GM18867 (cell line): ENCODE results near the gene NRG2.

Experiments used
- ATAC-seq: cut with Tn5 transposase; IDR thresholded peaks from one replicate; pipeline ENCODE4 v1.9.1; 2021; ENCODE audit warnings: mild to moderate bottlenecking, moderate library complexity; ENCODE audit not compliant: unreplicated experiment

Gene NRG2

GRCh38 chr5:139910901-139911300 is 132.2 kb downstream of the NRG2 start:
- ATAC-seq, result no peak

DNA sequence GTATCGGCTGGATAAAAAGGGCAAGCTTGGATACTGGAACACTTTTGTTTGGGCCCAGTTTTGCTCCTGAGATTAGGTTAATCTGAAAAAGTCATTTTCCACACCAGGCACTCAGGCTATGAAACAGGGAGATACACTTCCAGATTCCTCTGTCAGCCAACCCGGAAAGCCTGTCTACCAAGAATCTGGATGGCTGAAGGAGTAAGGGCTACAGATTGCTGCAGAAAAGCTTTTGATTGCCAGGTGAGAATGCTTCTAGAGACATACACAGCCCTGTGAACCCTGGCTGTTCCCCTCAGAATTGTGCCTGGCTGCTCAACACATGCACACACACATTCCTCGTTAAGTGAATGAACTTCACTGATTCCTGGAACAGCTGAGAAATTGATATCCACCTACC is 133.1 kb downstream of the NRG2 start:
- no peak for ATAC-seq

DNA sequence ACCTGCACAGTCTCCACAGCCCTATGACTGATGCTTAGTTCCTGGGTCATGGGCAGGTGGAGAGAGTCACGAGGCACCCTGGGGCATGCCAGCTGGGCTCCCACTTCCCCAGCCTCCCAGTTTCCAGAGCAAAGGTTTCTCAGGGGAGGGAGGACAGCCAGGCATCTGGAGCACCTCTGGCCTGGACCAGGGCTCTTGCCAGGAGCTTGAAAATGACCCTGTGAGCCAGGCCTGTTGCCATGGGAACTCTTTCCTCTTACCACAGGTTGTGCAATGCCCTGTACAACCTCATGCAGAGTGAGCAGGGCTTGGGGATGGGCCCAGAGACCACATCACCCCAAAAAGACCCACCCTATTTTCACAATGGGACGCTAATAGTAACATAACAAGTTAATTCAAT is 134.3 kb downstream of the NRG2 start:
- ATAC-seq, result no peak

- no peak for ATAC-seq
Measured at GRCh38 chr5:139906661-139907060, 136.4 kb downstream of the NRG2 start.

DNA sequence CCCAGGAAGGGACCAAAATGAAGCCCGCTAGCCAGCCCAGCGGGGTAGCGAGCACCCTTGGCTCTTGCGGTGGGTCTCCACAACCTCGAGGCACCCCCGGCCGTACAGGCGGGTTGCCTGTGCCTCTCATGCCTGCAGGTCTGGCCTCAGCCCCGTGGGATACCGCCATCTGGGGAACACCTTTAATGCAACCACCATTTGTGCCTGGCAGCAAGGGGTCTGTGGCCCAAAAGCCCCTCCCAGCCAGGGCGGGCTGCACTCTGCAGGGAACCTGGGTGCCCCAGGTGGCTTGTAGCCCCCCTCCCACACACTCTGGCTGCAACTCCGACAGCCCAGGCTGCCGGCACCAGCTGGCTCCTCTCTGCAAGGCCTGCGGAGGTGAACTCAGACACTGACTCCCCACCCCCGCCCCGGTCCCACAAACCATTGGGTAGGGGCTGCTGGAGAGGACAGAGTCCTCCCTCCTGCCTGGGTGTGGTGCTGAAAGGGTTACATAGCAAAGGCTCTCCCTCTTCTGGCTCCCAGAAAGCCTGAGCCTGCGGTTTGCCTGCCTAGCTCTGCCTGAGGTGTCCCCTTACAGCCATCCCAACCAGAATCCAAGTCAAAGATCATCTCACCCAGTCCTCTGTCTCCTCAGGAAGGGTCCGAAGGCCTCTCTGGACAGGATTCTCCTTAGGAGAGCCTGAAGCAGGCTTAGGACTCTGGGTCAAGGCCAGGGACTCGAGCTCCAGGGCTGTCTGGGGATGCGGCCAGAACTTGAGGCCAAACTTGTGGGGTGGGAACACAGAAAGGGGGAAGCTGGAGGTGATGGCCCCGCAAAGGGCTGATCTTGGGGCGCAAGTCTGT is 138.1 kb downstream of the NRG2 start:
- no peak for ATAC-seq

- ATAC-seq, result no peak
Measured at GRCh38 chr5:139904566-139904815, 138.6 kb downstream of the NRG2 start.

DNA sequence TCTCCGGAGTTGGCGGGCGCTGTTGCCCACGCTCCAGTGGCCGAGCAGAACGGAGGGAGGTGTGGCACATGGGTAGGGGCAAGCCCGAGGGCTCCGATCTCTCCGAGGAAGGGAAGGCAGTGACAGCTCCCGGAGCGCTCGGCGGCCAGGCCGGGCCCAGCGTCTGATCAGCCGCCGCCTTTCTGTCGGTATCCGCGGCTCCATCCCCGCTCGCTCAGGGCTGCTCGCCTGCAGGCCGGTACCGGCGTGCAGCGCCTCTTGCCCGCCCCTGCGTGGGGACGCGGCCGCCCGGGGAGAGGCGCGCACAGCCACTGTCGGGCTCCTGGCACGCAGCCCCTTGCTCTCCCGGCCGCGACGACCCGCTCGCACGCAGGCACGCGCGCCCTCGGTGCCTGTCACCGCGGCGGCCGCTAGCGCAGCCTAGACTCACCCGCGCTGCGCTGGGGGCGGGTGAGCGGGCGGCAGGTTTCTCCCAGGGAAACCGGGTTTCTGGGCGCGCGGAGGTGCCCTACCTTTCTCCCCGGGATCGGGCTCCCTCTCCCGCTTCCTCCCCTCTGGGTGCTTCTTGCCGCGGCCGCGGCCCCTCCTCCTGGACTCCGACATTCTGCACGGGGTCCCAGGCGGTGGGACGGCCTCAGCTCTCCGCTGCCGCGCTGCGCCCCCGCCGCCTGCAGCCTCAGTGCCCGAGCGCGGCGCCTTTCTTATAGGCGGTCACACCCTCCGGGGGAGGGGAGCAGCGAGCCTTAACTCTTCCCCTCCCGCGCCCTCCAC is 139.1 kb downstream of the NRG2 start:
- ATAC-seq, result no peak

DNA sequence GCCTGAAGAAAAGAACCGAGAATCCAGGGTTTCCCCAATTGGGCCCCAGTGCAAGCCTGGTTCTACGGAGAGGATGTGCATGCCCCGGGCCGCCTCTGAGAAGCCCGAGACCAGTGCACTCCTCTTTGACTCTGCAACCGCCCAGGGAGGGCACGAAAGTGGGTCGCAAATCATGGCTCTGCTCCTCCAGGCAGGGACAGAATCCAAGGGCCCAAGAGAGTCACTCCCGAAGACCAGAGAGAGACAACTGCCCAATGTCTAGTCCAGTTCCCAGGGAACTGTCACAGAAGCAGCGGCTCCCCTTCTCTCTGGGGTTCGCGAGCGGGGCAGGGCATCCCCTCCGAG is 139.7 kb downstream of the NRG2 start:
- no peak for ATAC-seq

DNA sequence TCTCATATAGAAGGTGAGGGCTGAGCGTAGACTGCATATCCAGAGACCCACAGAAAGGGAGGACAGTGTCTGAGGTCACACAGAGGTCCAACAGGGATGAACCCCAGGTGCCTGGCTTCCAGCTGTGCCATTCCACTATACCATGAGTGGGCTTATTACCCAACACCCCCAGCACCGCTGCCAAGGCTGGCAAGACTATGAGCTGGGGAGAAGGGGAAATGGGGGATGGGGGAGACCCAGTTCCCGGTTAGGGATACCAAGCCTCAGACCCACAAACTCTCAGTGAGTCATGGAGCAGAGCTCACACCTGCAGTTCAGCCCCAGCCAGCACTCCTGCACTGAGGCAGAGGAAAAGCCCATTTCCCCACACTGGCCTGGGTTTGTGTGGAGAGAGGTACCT is 141.1 kb downstream of the NRG2 start:
- no peak for ATAC-seq

DNA sequence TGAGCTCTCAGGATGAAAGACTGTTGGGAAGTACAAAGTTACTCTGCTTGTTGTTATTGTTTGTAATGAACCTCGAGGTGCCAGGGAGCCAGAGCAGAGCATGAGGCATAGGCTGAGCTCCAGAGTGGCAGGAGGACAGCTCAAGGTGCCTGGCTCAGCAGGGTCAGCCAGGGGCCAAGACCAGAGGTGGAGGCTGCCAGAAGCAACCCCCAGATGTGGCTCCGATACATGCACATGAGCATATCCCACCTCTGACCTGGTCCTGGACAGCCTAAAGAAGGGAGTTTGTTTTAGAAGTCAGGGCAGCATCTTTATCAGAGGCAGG is 141.9 kb downstream of the NRG2 start:
- ATAC-seq, result no peak

- no peak for ATAC-seq
Measured at GRCh38 chr5:139900546-139901250, 142.4 kb downstream of the NRG2 start.

- ATAC-seq, result no peak
Measured at GRCh38 chr5:139898981-139899380, 144.1 kb downstream of the NRG2 start.

DNA sequence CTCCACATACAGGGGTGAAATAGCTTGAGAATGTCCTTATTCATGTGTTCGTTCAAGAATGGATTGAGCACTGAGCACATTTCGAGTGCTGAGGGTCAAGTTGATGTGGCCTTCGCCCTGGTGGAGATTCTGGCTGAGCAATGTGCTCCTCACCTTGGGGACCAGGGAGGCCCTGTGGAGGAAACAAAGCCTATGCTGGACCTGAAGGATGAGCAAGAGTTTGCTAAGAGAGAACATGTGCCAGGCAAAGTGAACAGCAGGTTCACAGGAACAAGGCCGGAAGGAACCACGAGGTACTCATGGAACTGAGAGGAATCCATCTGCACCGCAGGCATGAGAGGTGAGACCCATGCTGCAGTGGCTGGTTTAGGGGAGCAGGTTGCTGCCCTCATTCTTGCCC is 145.1 kb downstream of the NRG2 start:
- ATAC-seq, result no peak

GRCh38 chr5:139897342-139897741 is 145.8 kb downstream of the NRG2 start:
- no peak for ATAC-seq

GRCh38 chr5:139896718-139897117 is 146.4 kb downstream of the NRG2 start:
- ATAC-seq, result no peak

DNA sequence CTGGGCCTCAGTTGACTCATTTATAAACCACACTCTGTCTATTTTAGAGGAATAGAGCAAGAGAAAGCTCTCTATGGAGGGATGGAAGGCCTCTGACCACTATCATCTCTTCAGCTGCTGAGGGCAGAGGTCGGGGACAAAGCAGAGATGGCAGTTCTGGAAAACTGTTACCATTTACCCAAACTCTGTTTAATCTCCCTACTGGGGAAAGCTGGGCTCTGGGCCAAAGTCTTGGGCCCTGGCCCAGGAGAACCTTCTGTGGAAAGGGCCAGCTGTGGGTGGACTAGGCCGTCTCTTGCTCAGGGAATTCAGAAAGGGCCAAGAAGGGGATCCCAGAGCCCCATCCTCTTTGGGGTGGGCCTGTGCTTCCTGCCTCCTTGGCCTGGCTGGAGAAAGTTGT is 147.5 kb downstream of the NRG2 start:
- ATAC-seq, result no peak

- no peak for ATAC-seq
Measured at GRCh38 chr5:139895046-139895445, 148.1 kb downstream of the NRG2 start.

- no peak for ATAC-seq
Measured at GRCh38 chr5:139893873-139894272, 149.2 kb downstream of the NRG2 start.

DNA sequence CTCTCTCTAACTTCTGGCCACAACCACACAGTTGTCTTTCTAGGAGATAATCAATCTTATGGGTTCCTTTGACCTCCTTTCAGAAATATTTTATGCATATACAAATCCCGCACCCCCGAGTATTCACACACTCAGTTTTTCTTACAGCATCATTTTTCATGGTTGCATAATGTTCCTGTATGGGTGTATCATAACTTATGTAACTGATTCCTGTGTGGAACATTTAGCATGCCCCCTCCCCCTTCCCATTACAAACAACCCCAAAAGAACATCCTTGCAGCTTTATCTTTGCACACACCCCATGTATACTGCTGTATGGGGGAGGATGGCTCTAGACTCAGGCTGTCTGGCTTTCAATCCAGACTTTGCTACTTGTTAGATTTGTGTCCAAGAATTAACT is 153.7 kb downstream of the NRG2 start:
- ATAC-seq, result no peak

GRCh38 chr5:139888370-139888769 is 154.7 kb downstream of the NRG2 start:
- ATAC-seq, result no peak

DNA sequence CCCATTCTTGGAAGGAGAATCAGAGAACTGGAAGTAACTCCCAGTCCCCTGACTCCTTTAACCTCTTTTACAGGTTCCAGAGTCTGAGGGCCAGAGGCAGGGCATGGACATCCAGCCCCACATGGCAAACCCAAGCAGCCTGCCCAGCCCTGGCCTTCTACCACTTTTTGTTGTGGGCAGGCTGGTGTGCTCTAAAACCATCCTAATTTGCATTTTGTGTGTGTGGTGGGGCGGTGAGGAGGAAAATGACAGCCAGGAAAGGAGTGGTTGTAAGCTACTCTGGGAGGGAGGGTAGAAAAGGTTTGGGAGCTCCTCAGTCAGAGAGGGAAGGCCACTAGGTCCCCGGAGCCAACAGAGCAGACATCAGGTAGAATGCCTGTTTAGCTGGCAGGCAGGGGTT is 156.9 kb downstream of the NRG2 start:
- no peak for ATAC-seq

GRCh38 chr5:139885857-139886208 is 157.3 kb downstream of the NRG2 start:
- no peak for ATAC-seq
